DOHH2 (cell line): ENCODE results near the gene REPIN1.

ENCODE experiments used
- CTCF ChIP-seq: fragments of 200-600 bp; sonication (generic); IDR thresholded peaks from one replicate; pipeline ENCODE4 v1.5.1; 2014; ENCODE audit warnings: antibody characterized with exemption, mild to moderate bottlenecking, low read depth, low read length; ENCODE audit not compliant: poor library complexity, severe bottlenecking
- EZH2phosphoT487 ChIP-seq: fragments of 200-600 bp; sonication (generic); IDR thresholded peaks from 2 replicates; pipeline ENCODE4 v1.6.1; 2017; ENCODE audit warnings: borderline replicate concordance, mild to moderate bottlenecking, antibody characterized with exemption, low read length, moderate library complexity, mixed read lengths

- TF ChIP-seq CTCF = no peak
- TF ChIP-seq EZH2phosphoT487 = no peak
These were observed 6.6 kb upstream of the REPIN1 start for GRCh38 chr7:150361807-150362621.
